GM12873 (cell line): ENCODE measurements around the gene TSPAN32.

Source experiments
- TF ChIP-seq, protein P1 (sequence below): IDR thresholded peaks from 2 replicates; pipeline ENCODE4 v1.5.1; 2012; ENCODE audit warnings: low read depth, mild to moderate bottlenecking, moderate library complexity, low read length, control low read depth; ENCODE audit not compliant: insufficient read depth; ENCODE audit errors: missing control alignments

Gene TSPAN32

DNA sequence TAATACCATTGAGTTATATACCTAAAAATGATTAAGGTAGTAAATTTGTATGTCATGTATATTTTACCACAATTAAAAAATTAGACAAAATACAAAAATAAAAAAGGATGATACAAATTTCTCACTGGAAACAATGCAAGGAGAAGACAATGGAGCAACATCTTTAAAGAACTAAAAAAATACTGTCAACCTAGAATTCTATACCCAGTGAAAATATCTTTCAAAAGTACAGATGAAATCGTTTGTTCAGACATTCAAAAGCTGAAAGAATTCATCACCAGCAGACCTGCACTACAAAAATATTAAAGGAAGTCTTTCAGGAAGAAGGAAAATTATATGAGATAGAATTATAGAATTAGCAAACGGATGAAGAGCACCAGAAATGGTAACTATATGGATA is 21.6 kb upstream of the TSPAN32 start:
- TF ChIP-seq, protein P1, sequence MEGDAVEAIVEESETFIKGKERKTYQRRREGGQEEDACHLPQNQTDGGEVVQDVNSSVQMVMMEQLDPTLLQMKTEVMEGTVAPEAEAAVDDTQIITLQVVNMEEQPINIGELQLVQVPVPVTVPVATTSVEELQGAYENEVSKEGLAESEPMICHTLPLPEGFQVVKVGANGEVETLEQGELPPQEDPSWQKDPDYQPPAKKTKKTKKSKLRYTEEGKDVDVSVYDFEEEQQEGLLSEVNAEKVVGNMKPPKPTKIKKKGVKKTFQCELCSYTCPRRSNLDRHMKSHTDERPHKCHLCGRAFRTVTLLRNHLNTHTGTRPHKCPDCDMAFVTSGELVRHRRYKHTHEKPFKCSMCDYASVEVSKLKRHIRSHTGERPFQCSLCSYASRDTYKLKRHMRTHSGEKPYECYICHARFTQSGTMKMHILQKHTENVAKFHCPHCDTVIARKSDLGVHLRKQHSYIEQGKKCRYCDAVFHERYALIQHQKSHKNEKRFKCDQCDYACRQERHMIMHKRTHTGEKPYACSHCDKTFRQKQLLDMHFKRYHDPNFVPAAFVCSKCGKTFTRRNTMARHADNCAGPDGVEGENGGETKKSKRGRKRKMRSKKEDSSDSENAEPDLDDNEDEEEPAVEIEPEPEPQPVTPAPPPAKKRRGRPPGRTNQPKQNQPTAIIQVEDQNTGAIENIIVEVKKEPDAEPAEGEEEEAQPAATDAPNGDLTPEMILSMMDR: no peak

DNA sequence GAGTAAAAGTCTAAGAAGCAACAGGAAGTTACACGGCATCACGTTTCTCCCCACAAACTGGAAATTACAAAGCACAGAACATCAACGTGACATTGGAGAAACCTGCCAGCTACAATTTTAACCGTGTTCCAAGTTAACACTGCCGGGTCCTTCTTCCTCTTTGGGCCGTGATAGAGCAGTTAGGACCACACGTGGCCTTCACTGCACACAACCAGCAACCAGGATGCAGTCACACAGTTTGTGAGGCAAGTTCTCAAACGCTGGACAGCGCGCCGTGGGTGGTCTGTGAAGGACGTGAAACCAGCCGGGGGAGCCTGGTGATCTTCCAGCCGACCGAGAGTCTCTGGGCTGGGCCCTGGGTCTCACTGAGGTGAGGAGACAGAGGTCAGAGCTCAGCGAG is 14.7 kb upstream of the TSPAN32 start:
- TF ChIP-seq, protein P1: no peak

DNA sequence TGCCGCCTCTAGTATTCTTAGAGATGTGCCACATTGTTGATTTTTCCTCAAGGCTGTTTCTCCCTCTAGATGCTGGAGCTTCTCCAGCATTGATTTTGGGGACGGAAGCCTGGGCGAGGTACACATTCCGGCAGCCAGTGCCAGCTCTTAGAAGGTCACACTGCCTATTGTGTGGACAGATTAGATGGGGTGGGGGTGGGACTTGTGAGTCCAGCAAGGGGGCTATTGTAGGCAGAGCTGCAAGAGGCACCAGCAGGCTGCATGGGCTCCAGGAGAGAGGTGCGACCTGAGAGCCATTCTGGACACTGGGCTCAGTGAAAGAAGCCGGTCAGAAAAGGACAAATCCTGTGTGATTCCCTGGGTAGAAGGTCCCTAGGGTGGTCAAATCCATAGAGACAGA is 12.5 kb upstream of the TSPAN32 start:
- TF ChIP-seq, protein P1: no peak

DNA sequence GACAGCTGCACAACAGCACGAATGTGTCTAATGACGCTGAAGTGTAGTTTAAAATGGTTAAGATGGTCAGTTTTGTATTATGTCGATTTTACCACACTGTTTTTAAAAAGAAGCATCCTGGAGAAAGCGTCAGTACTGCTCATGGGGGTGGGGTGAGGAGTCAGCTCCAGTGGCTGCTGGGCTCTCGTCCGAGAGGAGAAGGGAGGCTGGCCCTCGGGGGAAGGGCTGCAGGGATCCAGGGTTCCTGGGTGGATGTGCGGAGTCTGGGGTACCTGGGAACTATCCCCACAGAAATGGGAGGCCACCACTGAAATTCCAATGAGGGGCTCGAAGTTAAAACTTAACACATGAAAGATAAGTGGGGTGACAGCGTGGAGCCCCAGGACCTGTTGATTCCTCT is 12.0 kb upstream of the TSPAN32 start:
- TF ChIP-seq, protein P1: no peak

DNA sequence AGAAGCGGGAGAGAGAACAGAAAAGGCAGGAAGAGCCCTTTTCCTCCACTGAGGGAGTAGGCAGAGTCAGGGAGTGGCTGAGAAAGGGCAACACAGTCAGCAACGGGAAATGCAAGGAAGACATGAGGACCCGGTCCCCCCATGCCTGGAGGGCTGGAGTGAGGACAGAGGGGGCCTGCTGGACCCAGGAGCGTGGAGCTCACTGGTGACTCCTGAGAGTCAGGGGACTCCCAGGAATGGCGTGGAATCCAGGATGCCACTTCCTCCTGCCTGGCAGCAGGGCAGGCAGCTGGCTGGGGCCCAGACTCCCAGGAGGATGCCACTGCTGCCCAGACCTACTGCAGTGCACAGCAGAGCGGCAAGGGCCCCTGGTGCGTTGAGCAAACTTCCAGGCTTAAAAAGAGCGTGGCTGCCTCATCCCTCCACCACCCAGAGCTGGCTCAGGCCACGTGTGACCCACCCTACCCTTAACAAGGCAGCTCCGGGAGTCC is 11.4 kb upstream of the TSPAN32 start:
- TF ChIP-seq, protein P1: no peak

DNA sequence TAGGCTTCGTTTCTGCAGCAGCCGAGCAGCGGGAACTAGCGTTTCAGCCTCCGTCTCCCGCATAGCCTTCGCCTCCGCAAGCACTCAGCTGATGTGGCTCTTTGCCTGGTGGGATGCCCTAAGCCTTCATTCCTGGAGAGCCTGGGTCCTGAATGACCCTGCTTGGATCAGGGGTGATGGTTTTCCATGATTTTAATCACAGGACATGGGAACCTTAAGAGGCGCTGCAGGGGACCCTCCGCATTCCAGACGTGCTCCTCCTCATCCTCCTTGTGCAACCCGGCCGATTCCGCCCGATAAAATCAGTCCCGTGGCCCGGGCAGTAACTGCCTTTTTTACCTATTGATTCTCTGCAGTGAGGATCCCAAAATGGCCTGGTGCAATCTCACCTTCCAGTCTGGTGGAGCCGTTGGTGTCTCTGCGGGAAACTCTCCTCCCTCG is 8.3 kb upstream of the TSPAN32 start:
- TF ChIP-seq, protein P1: no peak

DNA sequence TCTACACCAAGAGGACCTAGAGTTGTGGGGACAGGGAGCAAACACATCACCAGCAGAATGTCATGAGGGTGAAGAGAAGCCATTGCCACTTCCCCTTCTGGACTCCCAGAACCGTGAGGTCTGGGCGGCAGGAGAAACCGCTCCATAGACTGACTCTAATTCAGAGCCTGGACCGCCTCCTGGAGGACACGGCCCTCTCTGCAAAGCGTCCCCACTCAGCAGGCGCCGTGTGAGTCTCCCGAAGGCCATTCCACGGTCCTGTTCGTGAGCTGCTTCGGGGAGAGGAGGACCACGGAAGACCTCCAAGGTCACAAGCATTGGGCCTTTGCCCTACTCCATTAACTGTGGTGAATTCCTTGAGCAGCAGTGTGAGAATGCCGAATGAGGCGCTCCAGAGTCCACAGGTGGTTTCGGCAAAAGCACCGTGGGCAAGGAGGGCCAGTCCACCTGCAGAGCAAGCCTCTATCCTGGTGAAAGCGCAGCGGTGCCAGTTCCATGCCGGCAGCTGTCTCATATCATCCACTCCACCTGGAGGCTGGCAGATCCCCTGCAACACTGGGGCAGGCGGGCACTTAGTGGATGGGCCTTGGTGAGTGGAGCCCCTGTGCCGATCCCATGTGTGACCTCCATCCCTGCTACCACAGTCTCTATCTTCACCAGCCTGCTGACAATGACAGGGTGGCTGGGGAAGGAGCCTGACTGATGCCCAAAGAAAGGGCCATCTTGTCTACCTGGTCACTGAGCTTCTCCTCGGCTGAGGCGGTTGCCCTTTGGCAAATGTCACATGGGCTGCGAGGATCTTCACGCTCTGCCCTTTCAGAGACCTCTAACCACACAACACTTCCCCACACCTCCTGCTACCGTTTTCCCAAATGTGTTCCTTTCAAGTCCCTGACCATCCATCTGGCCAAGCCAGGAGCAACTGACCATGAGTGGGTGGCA is 7.6 kb upstream of the TSPAN32 start:
- TF ChIP-seq, protein P1: no peak
